ENCODE measurements around the gene JMJD8.

Gene JMJD8

GRCh38 chr16:694863-695354 lies 10.8 kb upstream of the JMJD8 start:
- H3K9me3 ChIP-seq (replicated peaks; ENCODE audit: insufficient read depth, low read length), result no peaks in the 10 kb centered on the region
- no peak overlapping the region for H3K4me2 ChIP-seq (ENCODE audit: low read depth, low read length)
- H3K4me1 ChIP-seq (ENCODE audit: low read length), result no peaks in the 10 kb centered on the region
- H3K79me2 ChIP-seq (ENCODE audit: low read length), result no peaks in the 10 kb centered on the region
- TF ChIP-seq EZH2 (optimal IDR thresholded peaks at IDR 0.05; ENCODE audit: low read depth, low read length) (no peak), EZH2phosphoT487 (IDR thresholded peaks at IDR 0.05; ENCODE audit: low read length) (no peak)
- TF ChIP-seq, protein P1, sequence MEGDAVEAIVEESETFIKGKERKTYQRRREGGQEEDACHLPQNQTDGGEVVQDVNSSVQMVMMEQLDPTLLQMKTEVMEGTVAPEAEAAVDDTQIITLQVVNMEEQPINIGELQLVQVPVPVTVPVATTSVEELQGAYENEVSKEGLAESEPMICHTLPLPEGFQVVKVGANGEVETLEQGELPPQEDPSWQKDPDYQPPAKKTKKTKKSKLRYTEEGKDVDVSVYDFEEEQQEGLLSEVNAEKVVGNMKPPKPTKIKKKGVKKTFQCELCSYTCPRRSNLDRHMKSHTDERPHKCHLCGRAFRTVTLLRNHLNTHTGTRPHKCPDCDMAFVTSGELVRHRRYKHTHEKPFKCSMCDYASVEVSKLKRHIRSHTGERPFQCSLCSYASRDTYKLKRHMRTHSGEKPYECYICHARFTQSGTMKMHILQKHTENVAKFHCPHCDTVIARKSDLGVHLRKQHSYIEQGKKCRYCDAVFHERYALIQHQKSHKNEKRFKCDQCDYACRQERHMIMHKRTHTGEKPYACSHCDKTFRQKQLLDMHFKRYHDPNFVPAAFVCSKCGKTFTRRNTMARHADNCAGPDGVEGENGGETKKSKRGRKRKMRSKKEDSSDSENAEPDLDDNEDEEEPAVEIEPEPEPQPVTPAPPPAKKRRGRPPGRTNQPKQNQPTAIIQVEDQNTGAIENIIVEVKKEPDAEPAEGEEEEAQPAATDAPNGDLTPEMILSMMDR (IDR thresholded peaks at IDR 0.05; ENCODE audit: low read length), result no peak
- H3K36me3 ChIP-seq (replicated peaks; ENCODE audit: insufficient read depth, low read length), result no peaks in the 10 kb centered on the region
- no peak overlapping the region for H2AFZ ChIP-seq (ENCODE audit: low read length)
- no peak for DNase-seq
- no peaks in the 10 kb centered on the region for H3K9me2 ChIP-seq (replicated peaks; ENCODE audit: insufficient read depth, low read length)
- no peaks in the 10 kb centered on the region for H4K20me1 ChIP-seq (ENCODE audit: insufficient read depth, low read length)
- peaks cover 73% of the 10 kb centered on the region for H3K27me3 ChIP-seq (replicated peaks; ENCODE audit: insufficient read depth, low read length)
- no peak overlapping the region for H3K27ac ChIP-seq (ENCODE audit: low read length)
- H3F3A ChIP-seq (ENCODE audit: insufficient read depth, low read length), result no peaks in the 10 kb centered on the region
- H3K4me3 ChIP-seq (ENCODE audit: low read length), result no peak overlapping the region
- H3K9ac ChIP-seq (ENCODE audit: low read length), result no peak overlapping the region

GRCh38 chr16:694187-694862 lies 10.2 kb upstream of the JMJD8 start:
- Histone ChIP-seq H3K4me1 (ENCODE audit: low read length) (peaks cover 4% of the 10 kb centered on the region), H3K9me2 (replicated peaks; ENCODE audit: insufficient read depth, low read length) (no peaks in the 10 kb centered on the region)
- no peak for TF ChIP-seq EZH2 (optimal IDR thresholded peaks at IDR 0.05; ENCODE audit: low read depth, low read length)

DNA sequence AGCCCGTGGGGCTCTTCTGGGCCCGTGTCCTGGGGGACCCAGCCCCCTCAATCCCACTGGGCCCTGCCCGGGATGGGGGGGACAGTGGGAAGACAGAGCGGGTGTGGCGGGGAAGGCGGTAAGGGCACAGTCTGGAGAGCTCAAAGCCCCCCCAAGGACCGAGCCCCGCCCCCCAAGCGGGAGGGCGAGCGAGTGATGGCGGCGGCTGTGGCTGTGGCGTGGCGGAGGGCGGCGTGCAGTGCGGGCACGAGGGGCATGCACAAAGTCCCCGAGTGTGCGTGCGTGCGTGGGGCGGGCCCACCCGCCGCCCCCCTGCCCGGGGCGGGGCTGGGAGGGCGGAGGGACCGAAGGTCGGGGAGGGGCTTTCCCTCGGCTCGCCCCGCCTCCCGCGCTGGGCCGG lies 9.6 kb upstream of the JMJD8 start:
- Histone ChIP-seq H3K4me3 (ENCODE audit: low read length) (no peak overlapping the region), H3K4me2 (ENCODE audit: low read depth, low read length) (no peak overlapping the region)

More at GRCh38 chr16:694187-694862, 10.2 kb upstream of the JMJD8 start:
- H3K27me3 ChIP-seq (replicated peaks; ENCODE audit: insufficient read depth, low read length), result peaks cover 69% of the 10 kb centered on the region
- no peaks in the 10 kb centered on the region for H3K9me3 ChIP-seq (replicated peaks; ENCODE audit: insufficient read depth, low read length)
- no peaks in the 10 kb centered on the region for H3K36me3 ChIP-seq (replicated peaks; ENCODE audit: insufficient read depth, low read length)
- H2AFZ ChIP-seq (ENCODE audit: low read length), result no peak overlapping the region
- H3K4me3 ChIP-seq (ENCODE audit: low read length), result no peak overlapping the region
- no peak overlapping the region for H3K4me2 ChIP-seq (ENCODE audit: low read depth, low read length)
- H3K9ac ChIP-seq (ENCODE audit: low read length), result no peak overlapping the region
- H3K27ac ChIP-seq (ENCODE audit: low read length), result no peak overlapping the region
- no peaks in the 10 kb centered on the region for H4K20me1 ChIP-seq (ENCODE audit: insufficient read depth, low read length)
- no peaks in the 10 kb centered on the region for H3F3A ChIP-seq (ENCODE audit: insufficient read depth, low read length)
- DNase-seq, result no peak
- peaks cover 6% of the 10 kb centered on the region; the same call in 1 of the 2 replicates for H3K79me2 ChIP-seq (ENCODE audit: low read length)

More for the DNA sequence above, 9.6 kb upstream of the JMJD8 start:
- Histone ChIP-seq H3K79me2 (ENCODE audit: low read length) (peaks cover 11% of the 10 kb centered on the region), H3F3A (ENCODE audit: insufficient read depth, low read length) (no peaks in the 10 kb centered on the region), H3K9me3 (replicated peaks; ENCODE audit: insufficient read depth, low read length) (no peaks in the 10 kb centered on the region), H3K4me1 (ENCODE audit: low read length) (peaks cover 5% of the 10 kb centered on the region), H2AFZ (ENCODE audit: low read length) (no peak overlapping the region), H3K27me3 (replicated peaks; ENCODE audit: insufficient read depth, low read length) (peaks cover 63% of the 10 kb centered on the region), H3K36me3 (replicated peaks; ENCODE audit: insufficient read depth, low read length) (no peaks in the 10 kb centered on the region), H4K20me1 (ENCODE audit: insufficient read depth, low read length) (no peaks in the 10 kb centered on the region), H3K9me2 (replicated peaks; ENCODE audit: insufficient read depth, low read length) (no peaks in the 10 kb centered on the region), H3K27ac (ENCODE audit: low read length) (no peak overlapping the region), H3K9ac (ENCODE audit: low read length) (no peak overlapping the region)
- no peak for DNase-seq
- TF ChIP-seq EZH2phosphoT487 (IDR thresholded peaks at IDR 0.05; ENCODE audit: low read length) (no peak), EZH2 (optimal IDR thresholded peaks at IDR 0.05; ENCODE audit: low read depth, low read length) (no peak)
- TF ChIP-seq, protein P1 (IDR thresholded peaks at IDR 0.05; ENCODE audit: low read length), result no peak

All from MM.1S (cell line).